GM19463 (cell line): ENCODE data around the gene NCKAP1.
"Not testable (repeated sequence)": the region's sequence is repeated elsewhere in the genome, so short reads cannot be mapped to it uniquely, and the experiment has no call there.

ENCODE experiments used
- ATAC-seq: cut with Tn5 transposase; IDR thresholded peaks from one replicate; pipeline ENCODE4 v1.9.1; 2021; ENCODE audit warnings: mild to moderate bottlenecking, moderate library complexity; ENCODE audit not compliant: unreplicated experiment

Gene NCKAP1

DNA sequence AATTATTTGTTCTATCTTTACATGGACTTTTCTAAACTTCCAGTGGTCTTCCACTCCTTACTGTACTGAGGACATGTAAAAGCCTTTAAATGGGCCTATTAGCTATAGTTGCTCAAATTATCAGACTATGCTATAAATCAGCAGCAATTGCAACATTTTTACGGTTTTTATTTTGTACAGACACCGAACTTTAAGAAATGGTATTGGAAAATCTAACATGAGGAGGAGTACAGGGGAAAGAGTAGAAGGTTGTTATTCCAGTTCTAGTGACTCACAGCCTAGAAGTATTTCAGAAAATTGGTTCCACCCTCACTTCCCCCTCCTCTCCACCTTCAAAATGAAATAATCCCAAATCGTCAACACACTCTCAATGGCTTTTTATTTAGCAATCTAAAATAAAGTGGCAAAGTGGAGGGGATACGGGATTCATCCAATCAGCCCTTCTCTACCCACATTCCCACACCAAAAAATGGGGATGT lies 1.1 kb downstream of the NCKAP1 start:
- ATAC-seq: no peak

DNA sequence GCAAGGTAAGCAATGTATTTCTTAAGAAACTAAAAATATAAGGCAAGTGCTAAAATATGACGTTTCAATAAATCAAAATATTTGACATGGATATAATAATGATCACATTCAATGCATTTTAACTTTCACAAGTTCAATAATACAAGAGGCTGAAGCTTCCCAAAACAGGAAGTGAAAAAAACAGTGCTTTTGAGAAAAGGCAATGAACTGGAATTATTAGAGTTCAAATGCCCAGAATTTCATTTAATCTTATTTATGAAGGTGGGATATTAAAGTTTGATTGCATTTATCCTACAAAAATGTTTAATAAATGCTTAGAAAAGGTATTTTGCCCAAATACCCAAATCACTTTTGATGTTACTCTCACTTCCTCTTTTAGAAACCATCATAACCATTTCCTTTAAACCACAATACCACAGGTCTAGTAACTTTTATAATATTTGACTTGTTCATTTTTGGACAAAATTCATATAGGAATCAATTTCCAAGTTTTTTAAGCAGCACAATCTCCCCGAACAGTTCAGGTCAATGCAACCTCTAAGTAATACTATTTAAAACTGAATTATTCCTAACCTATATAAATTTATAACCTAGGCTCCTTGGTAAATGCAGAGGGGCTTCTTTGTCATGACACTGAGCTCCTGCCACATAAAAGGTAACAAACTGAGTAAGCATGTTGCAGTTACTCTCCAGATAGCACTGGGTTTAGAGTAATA lies 2.1 kb downstream of the NCKAP1 start:
- ATAC-seq: peak; percentile 36

DNA sequence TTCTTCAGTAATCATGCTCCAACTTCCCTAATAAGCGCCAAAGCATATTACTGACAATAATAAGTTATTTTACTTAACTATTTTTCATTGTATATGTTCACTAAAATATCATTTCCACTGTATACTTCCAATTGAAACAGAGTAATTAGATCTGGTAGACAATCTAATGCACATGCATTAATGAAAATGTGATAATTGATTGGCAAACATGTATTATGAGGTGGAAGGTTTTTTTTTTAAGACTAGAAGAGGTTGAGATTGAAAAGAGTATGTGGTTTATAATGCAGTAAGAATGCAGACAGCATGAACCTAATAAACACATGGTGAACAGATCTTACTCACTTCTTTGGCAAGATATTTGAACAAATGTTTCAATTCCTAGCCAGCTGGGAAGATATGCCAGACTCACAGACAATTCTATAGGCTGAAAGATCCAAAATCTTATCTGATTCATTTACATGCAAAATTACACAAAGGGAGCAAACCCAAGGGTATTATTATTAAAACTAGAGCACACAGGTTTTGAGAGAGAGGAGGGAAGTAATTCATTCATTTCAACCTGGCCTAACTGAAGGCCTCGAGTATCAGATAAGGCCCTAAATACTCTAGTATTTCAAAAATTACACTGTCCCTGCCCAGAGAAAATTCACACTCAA lies 2.8 kb downstream of the NCKAP1 start:
- no peak for ATAC-seq

DNA sequence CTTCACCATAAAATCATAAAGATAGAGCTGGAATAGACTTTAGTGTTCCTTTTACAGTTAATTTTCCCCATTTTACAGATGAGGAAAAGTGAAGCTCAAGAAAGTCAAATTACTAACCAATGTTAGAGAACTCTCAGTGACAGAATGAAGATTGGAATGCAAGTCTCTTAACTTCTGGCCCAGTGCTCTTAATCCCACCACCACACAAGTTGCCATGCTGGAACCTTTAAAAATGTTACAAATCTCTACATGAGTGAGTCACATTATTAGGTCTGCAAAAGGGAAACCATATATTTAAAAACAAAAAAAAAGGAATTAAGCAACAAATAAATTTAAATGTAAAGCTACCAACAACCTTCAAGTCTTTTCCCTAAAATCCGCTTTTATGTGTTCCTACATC lies 3.5 kb downstream of the NCKAP1 start:
- ATAC-seq: no peak

GRCh38 chr2:183033951-183034350 lies 4.3 kb downstream of the NCKAP1 start:
- ATAC-seq: no peak

DNA sequence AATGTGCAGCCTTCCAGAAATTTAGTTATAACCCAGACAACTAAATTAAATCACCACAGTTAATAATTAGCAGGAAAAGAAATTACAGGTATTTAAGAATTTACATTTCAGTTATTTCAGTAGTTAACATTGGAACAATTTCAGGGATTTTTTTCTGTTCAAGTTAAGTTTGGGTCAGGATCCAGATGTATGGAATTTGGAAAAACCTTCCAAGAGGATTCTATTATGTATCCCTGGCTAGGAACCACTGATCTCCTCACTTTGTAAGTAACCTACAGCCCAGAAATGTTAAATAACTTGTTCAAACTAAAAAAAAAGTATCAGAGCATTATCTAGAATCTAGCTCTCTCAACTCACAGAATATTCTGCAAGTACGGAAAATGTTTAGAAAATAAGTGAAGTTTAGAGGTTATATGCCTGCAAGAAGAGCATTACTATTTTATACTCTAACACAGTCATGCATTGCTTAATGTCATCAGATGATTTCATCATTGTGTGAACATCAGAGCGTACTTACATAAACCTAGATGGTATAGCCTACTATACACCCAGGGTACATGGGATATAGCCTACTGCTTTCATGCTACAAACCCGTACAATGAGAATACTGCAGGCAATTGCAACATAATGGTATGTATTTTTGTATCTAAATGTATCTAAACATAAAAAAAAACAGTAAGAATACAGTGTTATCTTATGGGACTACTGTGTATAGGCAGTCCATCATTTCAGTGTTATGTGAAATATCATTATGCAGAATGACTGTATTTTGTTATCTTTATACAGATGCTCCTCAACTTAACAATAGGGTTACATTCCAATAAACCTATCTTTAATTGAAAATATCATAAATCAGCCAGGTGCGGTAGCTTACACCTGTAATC lies 6.1 kb downstream of the NCKAP1 start:
- no peak for ATAC-seq

GRCh38 chr2:183029219-183029618 lies 9.0 kb downstream of the NCKAP1 start:
- ATAC-seq: no peak

DNA sequence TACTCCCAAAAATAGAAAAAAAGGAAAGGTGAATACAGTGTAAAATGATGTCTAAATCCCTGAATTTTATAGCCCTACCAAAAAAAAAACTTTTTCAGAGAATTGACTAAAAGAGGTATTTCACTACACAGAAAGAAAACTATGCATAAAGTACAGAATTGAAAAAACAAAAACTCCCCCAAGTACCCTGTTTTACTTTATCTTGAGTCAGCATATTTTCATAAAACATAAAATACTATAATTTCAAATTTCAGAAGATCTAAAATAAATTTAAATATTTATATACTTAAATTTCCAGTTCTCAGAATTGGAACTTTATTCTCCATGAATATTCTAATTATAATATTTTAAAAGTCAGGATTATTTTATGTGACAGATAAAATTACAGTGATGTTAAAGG lies 10.1 kb downstream of the NCKAP1 start:
- no peak for ATAC-seq

DNA sequence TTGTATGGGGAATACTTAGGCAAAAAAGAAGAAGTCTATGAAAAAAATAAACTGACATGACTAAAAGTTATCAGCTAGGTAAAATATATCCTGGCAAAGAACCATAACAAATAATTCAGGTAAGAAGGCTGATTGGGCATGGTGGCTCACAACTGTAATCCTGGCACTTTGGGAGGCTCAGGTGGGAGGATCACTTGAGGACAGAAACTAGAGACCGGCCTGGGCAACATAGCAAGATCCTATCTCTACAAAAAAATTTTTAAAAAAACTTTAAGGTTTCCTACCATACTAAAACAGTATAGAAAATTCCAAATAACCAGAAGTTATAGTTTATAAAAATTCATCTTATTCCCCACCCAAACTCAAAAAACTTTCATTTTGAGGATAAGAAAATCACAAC lies 10.8 kb downstream of the NCKAP1 start:
- ATAC-seq: no peak

DNA sequence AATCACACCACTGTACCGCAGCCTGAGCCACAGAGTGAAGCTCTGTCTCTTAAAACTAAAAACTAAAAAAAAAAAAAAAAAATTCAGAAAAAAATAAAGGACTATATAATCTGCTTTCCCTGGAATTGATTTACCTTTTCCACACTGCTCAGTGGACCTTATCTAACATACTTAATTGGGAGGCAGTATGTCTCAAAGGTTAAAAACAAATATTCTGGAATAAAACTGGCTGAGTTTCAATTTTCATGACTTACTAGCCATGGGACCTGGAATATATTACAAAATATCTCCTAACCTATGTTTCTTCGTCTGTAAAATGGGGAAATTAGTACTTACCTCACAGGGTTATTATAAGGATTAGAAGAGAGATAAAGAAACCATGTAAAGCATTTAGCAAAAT lies 11.8 kb downstream of the NCKAP1 start:
- ATAC-seq: no peak

DNA sequence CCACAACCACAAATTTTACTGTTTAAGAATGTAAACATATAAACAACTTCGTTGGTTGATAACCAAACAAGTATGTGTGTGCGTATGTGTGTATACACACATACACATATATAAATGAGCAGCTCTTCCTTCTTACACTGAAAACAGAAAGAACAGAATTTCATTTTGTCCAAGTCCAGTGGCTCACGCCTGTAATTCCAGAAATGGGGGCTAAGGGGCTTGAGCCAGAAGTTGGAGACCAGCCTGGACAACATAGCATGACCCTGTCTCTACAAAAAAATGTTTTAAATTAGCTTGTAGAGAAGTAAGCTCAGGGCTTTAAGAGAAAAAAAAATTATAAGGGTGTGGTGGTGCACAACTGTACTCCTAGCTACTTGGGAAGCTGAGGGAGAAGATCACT lies 12.3 kb downstream of the NCKAP1 start:
- ATAC-seq: no peak

DNA sequence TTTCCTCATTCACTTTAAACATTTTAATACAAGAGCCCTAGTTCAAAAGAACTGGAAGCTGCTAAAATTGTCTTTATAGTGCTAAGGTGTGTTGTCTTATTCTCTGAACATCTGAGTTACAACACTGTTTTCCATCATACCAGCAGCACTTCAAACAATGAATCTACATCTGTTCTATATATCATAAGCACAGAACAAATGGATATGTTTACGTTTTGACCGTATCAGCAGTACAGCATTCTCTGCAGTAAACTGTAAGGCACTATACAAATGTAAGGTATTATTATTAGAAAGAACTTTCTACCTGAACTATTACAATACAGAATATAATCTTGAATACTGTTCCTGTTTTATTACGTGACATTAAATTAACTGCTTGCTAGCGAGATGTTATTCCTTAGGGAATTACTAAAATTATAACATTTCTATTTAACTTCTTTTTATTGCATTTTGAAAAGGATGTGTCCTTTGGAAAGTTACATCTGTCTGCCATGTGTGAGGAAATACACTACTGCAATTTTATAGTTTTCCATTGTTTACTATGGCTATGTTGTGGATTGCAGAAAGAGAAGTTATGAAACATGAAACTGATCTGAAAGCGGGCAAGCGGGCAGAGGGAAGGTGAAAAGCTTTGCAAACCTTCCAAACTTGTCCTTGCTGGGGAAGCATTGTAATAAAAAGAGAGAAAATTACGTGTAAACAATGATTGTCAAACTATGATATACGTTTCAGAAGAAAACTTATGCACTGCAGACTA lies 13.7 kb downstream of the NCKAP1 start:
- ATAC-seq: no peak

DNA sequence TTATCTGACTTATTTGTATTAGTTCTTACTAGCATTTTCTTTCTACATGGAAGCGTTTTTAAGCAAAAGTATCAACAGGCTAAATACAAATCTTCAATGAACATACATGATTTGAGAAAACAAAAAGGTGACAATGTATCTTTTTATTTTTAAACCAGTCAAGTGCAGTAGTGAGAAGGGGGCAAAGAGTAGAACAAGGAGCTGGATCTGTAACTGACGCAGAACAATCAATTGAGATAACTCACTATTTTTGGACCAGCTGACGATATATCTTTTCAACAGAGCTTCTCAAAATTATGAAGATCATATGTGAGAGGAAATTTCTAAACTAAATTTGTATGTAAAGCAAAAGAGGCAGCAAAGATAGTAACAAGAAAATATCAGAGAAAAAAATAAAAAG lies 15.5 kb downstream of the NCKAP1 start:
- ATAC-seq: no peak

- ATAC-seq: no peak
Observed at GRCh38 chr2:183021613-183022012, 16.6 kb downstream of the NCKAP1 start.

DNA sequence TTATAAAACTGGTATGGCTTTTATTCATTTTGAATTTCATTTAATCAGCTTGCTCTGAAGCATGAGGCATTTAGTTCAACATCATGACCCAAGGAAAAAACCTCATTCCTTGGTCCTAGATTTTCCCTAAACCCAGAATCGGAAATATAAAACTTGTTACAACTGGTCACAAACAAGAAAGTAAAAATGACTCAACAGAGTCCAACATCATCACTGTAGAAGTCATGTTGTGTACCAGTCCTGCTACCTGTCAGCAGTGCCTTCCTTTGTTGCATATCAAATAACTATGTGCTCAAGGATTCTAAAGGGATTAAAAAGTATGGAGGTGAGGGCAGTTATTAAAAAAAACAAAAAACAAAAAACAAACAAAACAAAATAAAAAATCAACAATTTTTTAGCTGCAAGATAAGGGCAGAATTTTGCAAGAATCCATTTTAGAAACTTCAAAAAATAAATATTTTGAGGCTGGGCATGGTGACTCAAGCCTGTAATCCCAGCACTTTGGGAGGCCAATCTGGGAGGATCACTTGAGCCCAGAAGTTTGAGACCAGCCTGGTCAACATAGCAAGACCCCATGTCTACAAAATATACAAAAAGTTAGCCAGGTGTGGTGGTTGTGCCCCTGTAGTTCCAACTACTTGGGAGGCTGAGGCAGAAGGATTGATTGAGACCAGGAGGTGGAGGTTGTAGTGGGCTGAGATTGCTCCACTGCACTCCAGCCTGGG lies 18.4 kb downstream of the NCKAP1 start:
- ATAC-seq: no peak

DNA sequence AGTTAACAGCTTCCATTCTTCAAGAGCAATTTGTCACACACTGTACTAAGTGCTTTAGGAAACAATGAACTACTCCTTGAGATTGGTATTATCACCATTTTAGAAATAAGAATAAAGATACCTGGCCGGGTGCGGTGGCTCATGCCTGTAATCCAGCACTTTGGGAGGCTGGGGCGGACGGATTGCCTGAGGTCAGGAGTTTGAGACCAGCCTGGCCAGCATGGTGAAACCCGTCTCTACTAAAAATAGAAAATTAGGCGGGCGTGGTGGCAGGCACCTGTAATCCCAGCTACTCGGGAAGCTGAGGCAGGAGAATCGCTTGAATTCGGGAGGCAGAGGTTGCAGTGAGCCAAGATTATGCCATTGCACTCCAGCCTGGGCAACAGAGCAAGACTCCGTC lies 20.4 kb downstream of the NCKAP1 start:
- ATAC-seq: not testable (repeated sequence)

- no peak for ATAC-seq
Observed at GRCh38 chr2:183014005-183014404, 24.3 kb downstream of the NCKAP1 start.

DNA sequence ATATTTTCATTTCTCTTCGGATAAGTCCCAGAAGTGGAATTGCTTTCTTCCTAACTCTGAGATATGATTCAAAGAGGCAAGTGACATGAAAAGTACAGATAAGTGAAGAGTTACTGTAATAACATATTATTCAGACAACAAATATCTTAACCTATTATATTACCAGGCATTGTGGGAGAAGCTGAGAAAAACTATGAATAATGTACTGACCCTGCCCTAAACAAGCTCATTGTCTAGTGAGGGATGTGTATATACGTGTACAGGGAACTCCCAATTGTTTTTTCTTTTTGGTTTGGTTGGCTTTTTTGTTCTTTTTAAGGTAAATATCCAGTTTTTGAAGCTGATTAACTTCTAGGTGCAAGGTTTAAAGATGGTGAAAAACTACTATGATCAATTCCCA lies 26.5 kb downstream of the NCKAP1 start:
- ATAC-seq: no peak

- no peak for ATAC-seq
Observed at GRCh38 chr2:183010112-183010511, 28.1 kb downstream of the NCKAP1 start.

DNA sequence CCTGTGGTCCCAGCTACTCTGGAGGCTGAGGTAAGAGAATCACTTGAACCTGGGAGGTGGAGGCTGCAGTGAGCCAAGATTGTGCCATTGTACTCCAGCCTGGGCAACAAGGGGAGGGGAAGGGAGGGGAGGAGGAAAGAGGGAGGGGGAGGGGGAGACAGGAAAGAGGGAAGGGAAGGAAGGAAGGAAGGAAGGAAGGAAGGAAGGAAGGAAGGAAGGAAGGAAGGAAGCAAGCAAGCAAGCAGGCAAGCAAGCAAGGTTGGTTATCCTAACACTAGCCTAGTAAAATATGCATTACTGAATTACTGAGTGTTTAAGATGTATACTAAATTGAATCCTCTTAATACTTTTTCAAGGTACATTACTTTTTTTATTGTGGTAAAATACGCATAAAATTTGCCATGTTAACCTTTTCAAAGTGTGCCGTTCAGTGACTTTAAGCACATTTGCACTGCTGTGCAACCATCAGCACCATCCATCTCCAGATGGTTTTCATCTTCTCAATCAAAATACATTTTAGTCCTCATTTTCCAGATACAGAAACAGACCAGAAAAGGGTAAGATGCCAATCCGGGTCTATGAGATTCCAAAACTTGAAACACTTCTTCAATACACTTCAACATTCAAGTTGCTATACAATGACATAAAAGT lies 28.9 kb downstream of the NCKAP1 start:
- no peak for ATAC-seq
